Esophagus muscularis mucosa (tissue), 4 donors: ENCODE measurements around the gene ATRIP. TPM values are rescaled to one million over a fixed set of nuclear protein-coding genes. Genes with fewer than 3 reads are reported as not detected.

Experiments
- DNase-seq: peaks from one replicate; pipeline ENCODE4 v3.0.0-alpha.2; 2017; ENCODE audit errors: extremely low spot score
- H3K27ac ChIP-seq, 4 donors: fragments of 200-600 bp; sonication (generic); replicated peaks in 1 of 4; 1 replicate in 3 of 4; 2 replicates in 1 of 4; pipeline ENCODE4 v1.5.1; 2016 to 2019; ENCODE audit warnings: mild to moderate bottlenecking in 1 of 4
- H3K27me3 ChIP-seq, 4 donors: fragments of 200-600 bp; sonication (generic); one replicate each; pipeline versions ENCODE4 v1.5.1 to v1.6.0; 2016 to 2019
- H3K36me3 ChIP-seq, 4 donors: fragments of 200-600 bp; sonication (generic); one replicate each; pipeline ENCODE4 v1.5.1; 2016 to 2019
- H3K4me1 ChIP-seq, 4 donors: fragments of 200-600 bp; sonication (generic); one replicate each; pipeline ENCODE4 v1.5.1; 2016 to 2019
- H3K4me3 ChIP-seq, 4 donors: fragments of 200-600 bp; sonication (generic); 1 replicate in 2 of 4; 2 replicates in 2 of 4; pipeline ENCODE4 v1.5.1; 2016 to 2019; ENCODE audit warnings: mild to moderate bottlenecking in 4 of 4, moderate library complexity in 1 of 4
- H3K9me3 ChIP-seq, 4 donors: fragments of 200-600 bp; sonication (generic); 1 replicate in 3 of 4; 2 replicates in 1 of 4; pipeline ENCODE4 v1.5.1; 2016 to 2019
- EP300 ChIP-seq: sonication (generic); formaldehyde crosslinking; IDR thresholded peaks from one replicate; pipeline ENCODE4 v1.6.1; 2017; ENCODE audit warnings: antibody characterized with exemption
- POLR2A ChIP-seq: fragments of 450-650 bp; IDR thresholded peaks from one replicate; pipeline ENCODE4 v1.6.1; 2017; ENCODE audit warnings: antibody characterized with exemption, moderate library complexity, mild to moderate bottlenecking, low read depth
- POLR2AphosphoS5 ChIP-seq, 2 donors: sonication (generic); formaldehyde crosslinking; IDR thresholded peaks; one replicate each; pipeline ENCODE4 v1.6.1; 2017; ENCODE audit warnings: antibody characterized with exemption in 2 of 2
- WGBS: methylation state at CpG from one replicate; pipeline ENCODE4 v1.1.5; 2018; 5-methylcytosine and 5-hydroxymethylcytosine counted together
- intact Hi-C: fragments of 100-400 bp; cut with DNase I; formaldehyde crosslinking; loops from one replicate; pipeline ENCODE4 v1.15.1; 2023
- total RNA-seq, 4 donors: library from RNA; depleted of rRNA; stranded (reverse); fragments of >200 nt; gene quantifications; one replicate each; pipeline versions ENCODE4 v1.1.0 to v1.2.1, GENCODE V29; 2016
- TF ChIP-seq, protein P1 (sequence below), 3 experiments: fragments of 200-600 bp in 2 of 3; fragments of 450-650 bp in 1 of 3; sonication (generic) in 2 of 3; IDR thresholded peaks; one replicate each; pipeline ENCODE4 v1.5.1; 2017 to 2019; ENCODE audit warnings: antibody characterized with exemption in 3 of 3, mild to moderate bottlenecking in 2 of 3, moderate library complexity in 1 of 3

The ATRIP gene
- total RNA-seq, 4 donors from 2014 or later: 4.2 to 8.5 (median 5.3) TPM

DNA sequence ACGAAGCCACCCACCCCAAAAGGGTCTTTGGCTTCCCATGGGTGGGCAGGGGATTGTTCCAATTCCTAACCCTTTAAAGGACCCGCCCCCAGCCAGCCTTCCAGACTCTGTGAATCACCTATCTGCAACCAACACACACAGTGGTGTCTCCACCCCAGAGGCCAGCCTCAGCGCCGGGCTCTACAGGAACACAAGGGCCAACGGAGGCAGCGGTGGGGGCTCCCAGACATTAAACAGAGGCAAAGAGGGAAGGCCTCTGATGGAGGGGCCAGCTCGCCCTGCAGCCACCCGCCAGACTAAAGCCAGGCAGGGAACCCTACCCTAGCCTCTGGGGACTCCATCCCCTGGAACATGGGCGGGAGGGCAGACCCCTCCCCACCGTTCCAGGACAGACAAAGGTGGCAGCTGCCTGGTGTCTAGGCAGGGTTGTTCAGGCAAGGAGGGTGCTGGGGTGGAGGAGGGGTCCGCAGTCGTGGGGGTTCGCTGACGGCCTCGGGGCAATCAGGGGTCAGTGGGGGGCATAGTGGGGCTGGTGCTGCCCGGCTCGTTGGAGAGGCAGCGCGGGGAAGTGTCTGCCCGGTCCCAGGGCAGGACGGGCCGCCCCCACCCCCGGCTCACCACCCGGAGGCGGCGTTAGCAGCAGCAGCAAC is 57.0 kb downstream of the ATRIP start:
- H3K4me3 ChIP-seq: peak overlapping the region; percentile 63 to 78 (median 72)
- intact Hi-C loops: loop anchor here (10.0 kb wide), 1 partner anchor 59 kb away; the partner anchor contains the start of genes ATRIP, CCDC51 and TMA7
- peaks cover 30 to 42% (median 41%) of the 10 kb centered on the region in 4 donors for H3K4me1 ChIP-seq
- no peak for DNase-seq
- 53% methylated on average over 5 of the region's 26 CpGs for WGBS
- TF ChIP-seq, protein P1, sequence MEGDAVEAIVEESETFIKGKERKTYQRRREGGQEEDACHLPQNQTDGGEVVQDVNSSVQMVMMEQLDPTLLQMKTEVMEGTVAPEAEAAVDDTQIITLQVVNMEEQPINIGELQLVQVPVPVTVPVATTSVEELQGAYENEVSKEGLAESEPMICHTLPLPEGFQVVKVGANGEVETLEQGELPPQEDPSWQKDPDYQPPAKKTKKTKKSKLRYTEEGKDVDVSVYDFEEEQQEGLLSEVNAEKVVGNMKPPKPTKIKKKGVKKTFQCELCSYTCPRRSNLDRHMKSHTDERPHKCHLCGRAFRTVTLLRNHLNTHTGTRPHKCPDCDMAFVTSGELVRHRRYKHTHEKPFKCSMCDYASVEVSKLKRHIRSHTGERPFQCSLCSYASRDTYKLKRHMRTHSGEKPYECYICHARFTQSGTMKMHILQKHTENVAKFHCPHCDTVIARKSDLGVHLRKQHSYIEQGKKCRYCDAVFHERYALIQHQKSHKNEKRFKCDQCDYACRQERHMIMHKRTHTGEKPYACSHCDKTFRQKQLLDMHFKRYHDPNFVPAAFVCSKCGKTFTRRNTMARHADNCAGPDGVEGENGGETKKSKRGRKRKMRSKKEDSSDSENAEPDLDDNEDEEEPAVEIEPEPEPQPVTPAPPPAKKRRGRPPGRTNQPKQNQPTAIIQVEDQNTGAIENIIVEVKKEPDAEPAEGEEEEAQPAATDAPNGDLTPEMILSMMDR (IDR thresholded peaks at IDR 0.05): no peak
- TF ChIP-seq POLR2AphosphoS5 (IDR thresholded peaks at IDR 0.05) (peak; percentile 4 to 63), EP300 (no peak)
- no peaks in the 10 kb centered on the region for H3K9me3 ChIP-seq
- peak overlapping the region; percentile 83 to 98 (median 91) for H3K27ac ChIP-seq
- H3K36me3 ChIP-seq: peaks cover 11 to 26% (median 12%) of the 10 kb centered on the region in 4 donors
- H3K27me3 ChIP-seq: peaks cover 0 to 3% (median 0%) of the 10 kb centered on the region in 4 donors

DNA sequence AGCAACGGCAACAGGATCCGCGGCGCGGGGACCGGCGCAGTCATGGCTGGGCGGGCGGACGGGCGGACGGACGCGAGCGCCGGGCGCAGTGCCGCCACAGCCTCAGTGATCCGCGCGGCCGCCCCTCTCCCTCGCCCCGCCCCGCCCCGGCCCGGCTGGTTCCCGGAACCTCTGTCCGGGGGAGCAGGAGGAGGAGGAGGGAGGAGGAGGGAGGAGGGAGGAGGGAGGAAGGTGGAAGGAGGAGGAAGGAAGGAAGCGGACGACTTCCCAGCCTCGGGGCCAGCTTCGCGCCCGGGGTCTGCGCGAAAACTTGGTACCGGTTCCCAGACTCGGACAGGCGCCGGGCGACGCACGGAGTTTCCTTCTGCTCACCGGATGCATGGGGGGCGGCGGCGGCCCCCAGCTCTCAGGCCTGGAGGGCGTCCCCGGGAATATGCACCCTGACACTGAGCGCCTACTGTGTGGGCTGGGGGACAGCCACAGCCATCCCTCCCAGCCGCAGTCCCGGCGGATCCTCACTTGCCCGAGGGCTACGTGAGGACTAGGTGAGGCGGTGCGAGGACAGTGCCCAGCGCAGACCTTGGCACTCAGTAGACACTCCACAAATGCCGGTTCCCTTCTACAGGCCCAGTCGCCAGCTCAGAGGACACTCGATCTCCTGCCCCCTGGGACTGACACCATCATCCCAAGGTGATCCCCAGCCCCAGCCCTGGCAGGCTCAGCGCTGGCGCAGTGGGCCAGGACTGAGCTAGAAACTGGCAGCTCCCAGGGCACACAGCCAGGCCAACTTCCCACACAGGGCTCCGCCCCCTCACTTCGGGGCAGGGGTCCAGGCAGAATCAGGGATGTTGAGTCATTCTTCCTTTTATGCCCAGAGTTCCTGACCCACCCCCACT is 57.8 kb downstream of the ATRIP start, which contains the start of gene SHISA5:
Gene SHISA5, minus strand, starts transcription at position 124 of the 896 bp plus-strand sequence. Its CDS starts 80 bp downstream, at position 44.
- H3K27ac ChIP-seq: peak within 1 kb of the TSS; percentile 83 to 98 (median 91)
- WGBS: 2% methylated on average over 26 of the region's 66 CpGs
- H3K9me3 ChIP-seq: no peaks in the 10 kb centered on the region
- peaks cover 30 to 42% (median 41%) of the 10 kb centered on the region in 4 donors for H3K4me1 ChIP-seq
- peak within 1 kb of the TSS; percentile 63 to 78 (median 72) for H3K4me3 ChIP-seq
- peaks cover 5 to 18% (median 10%) of the 10 kb centered on the region in 4 donors for H3K36me3 ChIP-seq
- H3K27me3 ChIP-seq: peaks cover 0 to 3% (median 0%) of the 10 kb centered on the region in 4 donors
- TF ChIP-seq EP300 (no peak), POLR2AphosphoS5 (IDR thresholded peaks at IDR 0.05) (peak; percentile 15 to 78)
- DNase-seq: no peak
- intact Hi-C loops: loop anchor here (10.0 kb wide), 1 partner anchor 59 kb away; the partner anchor contains the start of genes ATRIP, CCDC51 and TMA7

DNA sequence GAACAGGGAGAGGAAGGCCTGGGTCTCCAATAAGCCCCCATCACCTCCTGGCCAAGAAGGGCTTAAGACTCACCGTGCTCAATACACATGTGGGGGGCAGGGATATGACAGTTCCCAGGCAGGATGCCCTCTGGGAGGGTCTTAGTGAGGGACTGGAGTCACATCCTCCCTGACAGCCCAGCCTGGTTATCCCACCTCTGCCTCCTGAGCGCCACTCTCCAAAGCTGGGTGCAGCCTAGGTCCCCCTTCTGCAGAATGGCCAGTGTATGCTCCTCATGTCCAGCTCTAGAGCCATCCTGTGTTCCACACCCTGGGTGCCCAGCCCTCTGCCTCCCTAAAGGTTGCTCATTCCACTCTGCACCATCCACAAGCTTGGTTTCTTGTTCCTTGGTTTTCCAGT is 58.6 kb downstream of the ATRIP start:
- WGBS: 92% methylated on average over 2 of the region's 2 CpGs
- no peak for DNase-seq
- Histone ChIP-seq H3K4me3 (peak overlapping the region in 3 of 4 donors; percentile 67 to 78 (median 77)), H3K27ac (peak overlapping the region; percentile 83 to 98 (median 91)), H3K9me3 (no peaks in the 10 kb centered on the region), H3K36me3 (peaks cover 1 to 9% (median 6%) of the 10 kb centered on the region in 4 donors), H3K4me1 (peaks cover 30 to 42% (median 41%) of the 10 kb centered on the region in 4 donors), H3K27me3 (peaks cover 0 to 3% (median 0%) of the 10 kb centered on the region in 4 donors)
- no peak for TF ChIP-seq EP300
- intact Hi-C loops: loop anchor here (1.0 to 10.0 kb wide), 2 partner anchors 40 to 60 kb away; partner anchors contain the start of genes ATRIP, CCDC51 and TMA7

DNA sequence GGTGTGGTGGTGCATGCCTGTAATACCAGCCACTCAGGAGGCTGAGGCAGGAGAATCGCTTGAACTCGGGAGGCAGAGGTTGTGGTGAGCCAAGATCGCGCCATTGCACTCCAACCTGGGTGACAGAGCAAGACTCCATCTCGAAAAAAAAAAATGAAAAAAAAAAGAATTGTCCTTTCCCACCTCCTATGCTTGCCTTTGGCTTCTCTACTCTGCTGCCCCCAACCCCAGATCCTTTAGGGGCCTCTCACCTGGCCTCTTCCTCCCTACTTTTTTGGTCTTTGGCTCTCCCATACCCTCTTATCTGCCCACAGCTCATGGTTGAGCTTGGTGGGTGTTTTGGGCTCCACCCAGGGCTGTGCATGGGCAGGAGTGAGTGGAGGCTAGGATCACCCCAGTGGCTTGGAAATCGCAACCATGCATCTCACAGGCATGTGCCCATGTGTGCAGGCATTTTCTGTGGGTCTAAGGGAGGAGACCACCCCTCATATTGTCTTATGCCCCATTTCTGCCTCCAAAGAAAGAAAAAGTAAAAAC is 59.5 kb downstream of the ATRIP start:
- H3K4me1 ChIP-seq: peaks cover 30 to 42% (median 40%) of the 10 kb centered on the region in 4 donors
- peak overlapping the region in 1 of 4 donors; percentile 10 for H3K27ac ChIP-seq
- DNase-seq: no peak
- no peak overlapping the region for H3K4me3 ChIP-seq
- H3K36me3 ChIP-seq: peaks cover 0 to under 1% (median under 1%) of the 10 kb centered on the region in 4 donors
- no peaks in the 10 kb centered on the region for H3K9me3 ChIP-seq
- peaks cover 0 to 3% (median 0%) of the 10 kb centered on the region in 4 donors for H3K27me3 ChIP-seq
- no peak for TF ChIP-seq POLR2A
- TF ChIP-seq, protein P1 (IDR thresholded peaks at IDR 0.05): no peak
- intact Hi-C loops: loop anchor here (1.0 to 10.0 kb wide), 2 partner anchors 41 to 61 kb away; partner anchors contain the start of genes ATRIP, CCDC51 and TMA7
- 98% methylated on average over 6 of the region's 6 CpGs for whole genome bisulfite sequencing

DNA sequence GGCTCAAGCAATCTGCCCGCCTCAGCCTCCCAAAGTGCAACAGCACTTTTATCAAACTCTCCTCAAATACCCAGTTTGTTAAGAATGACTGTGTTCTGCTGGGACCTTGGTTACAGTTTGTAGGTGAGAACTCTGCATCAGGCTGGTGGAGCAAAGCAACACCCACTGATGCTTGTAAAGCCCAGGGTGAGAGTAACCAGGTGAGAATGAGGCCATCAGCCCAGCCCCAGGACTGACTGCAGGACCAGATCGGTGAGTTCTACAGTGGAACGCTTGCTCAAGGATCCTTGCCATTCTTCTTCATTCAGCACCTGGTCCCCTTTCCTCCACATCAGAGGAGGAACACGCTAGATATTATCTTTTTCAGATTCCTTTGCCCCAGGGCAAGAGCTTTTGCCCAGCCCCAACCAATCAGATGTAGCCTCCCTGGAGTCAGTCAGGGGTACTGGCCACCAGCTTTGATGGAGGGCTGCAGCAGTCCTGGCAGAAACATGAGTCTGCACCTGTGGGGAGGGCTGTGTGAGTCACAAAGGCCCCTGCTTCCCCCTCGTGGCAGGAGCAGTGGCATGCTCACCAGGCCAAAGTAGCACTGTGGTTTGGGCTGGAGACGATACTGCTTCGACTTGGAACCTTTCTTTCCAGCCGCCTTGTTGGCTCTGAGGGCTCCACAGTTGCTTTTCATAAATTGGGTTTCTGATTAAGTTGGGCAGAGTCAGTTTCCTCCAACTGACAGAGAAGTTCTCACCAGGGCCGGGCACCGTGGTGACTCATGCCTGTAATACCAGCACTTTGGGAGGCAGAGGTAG is 60.9 kb downstream of the ATRIP start:
- no peaks in the 10 kb centered on the region for H3K9me3 ChIP-seq
- 62% methylated on average over 10 of the region's 10 CpGs for WGBS
- no peaks in the 10 kb centered on the region for H3K36me3 ChIP-seq
- H3K27me3 ChIP-seq: peaks cover 0 to 3% (median 0%) of the 10 kb centered on the region in 4 donors
- no peak overlapping the region for H3K27ac ChIP-seq
- intact Hi-C loops: loop anchor here (10.0 kb wide), 1 partner anchor 63 kb away; the partner anchor contains the start of genes ATRIP, CCDC51 and TMA7
- no peak overlapping the region for H3K4me3 ChIP-seq
- TF ChIP-seq EP300: no peak
- TF ChIP-seq, protein P1 (IDR thresholded peaks at IDR 0.05): peak; percentile 32 to 51 (median 49)
- no peak for TF ChIP-seq POLR2A
- peak; percentile 9 to 60 for TF ChIP-seq POLR2AphosphoS5 (IDR thresholded peaks at IDR 0.05)
- H3K4me1 ChIP-seq: peaks cover 26 to 32% (median 28%) of the 10 kb centered on the region in 4 donors
- no peak for DNase-seq
